K562 (cell line): ENCODE data around the gene RNF32. TPM values are rescaled to one million over a fixed set of nuclear protein-coding genes. Genes with fewer than 3 reads are reported as not detected.
A peak's percentile ranks its signal among the peaks of the same experiment; 100 is the strongest.

Source experiments
- ATF1 ChIP-seq, 2 experiments: fragments of 450-650 bp in 1 of 2; IDR thresholded peaks; 2 replicates each; pipeline ENCODE4 v1.6.1; 2016; ENCODE audit warnings: missing compliant biosample characterization in 1 of 2, missing genetic modification characterization in 1 of 2
- GTF2A2 ChIP-seq: IDR thresholded peaks from 2 replicates; pipeline ENCODE4 v1.6.1; 2016; ENCODE audit warnings: mild to moderate bottlenecking, missing genetic modification characterization, missing compliant biosample characterization
- HDAC8 ChIP-seq: fragments of 450-650 bp; IDR thresholded peaks from 2 replicates; pipeline ENCODE4 v1.6.1; 2016; ENCODE audit warnings: mild to moderate bottlenecking, missing genetic modification characterization, moderate library complexity, missing compliant biosample characterization
- HOMEZ ChIP-seq: fragments of 250-450 bp; sonication (Bioruptor Pico); IDR thresholded peaks from 2 replicates; pipeline ENCODE4 v1.4.0; 2020; ENCODE audit warnings: mild to moderate bottlenecking, moderate library complexity
- MEF2D ChIP-seq: conservative IDR thresholded peaks from 2 replicates; pipeline ENCODE4 v1.6.1; 2016; ENCODE audit warnings: low read depth, missing genetic modification characterization, missing compliant biosample characterization
- NBN ChIP-seq: fragments of 450-650 bp; IDR thresholded peaks from 2 replicates; pipeline ENCODE4 v1.6.1; 2016; ENCODE audit warnings: low read depth, mild to moderate bottlenecking
- NR2C1 ChIP-seq, 2 experiments: fragments of 450-650 bp; IDR thresholded peaks; 2 replicates each; pipeline ENCODE4 v1.6.1; 2017; ENCODE audit warnings: mild to moderate bottlenecking in 2 of 2, antibody characterized with exemption in 1 of 2, inconsistent platforms in 1 of 2, missing compliant biosample characterization in 1 of 2, missing genetic modification characterization in 1 of 2
- PBX2 ChIP-seq, 2 experiments: IDR thresholded peaks in 1 of 2; conservative IDR thresholded peaks in 1 of 2; 2 replicates each; pipeline ENCODE4 v1.6.1; 2016; ENCODE audit warnings: low read depth in 2 of 2, mild to moderate bottlenecking in 1 of 2, missing compliant biosample characterization in 1 of 2, missing genetic modification characterization in 1 of 2, moderate library complexity in 1 of 2
- POU5F1 ChIP-seq: fragments of 150-350 bp; IDR thresholded peaks from 2 replicates; pipeline ENCODE4 v1.6.1; 2014; ENCODE audit warnings: borderline replicate concordance, low read length, low read depth, mild to moderate bottlenecking; ENCODE audit not compliant: partially characterized antibody
- SRF ChIP-seq, 2 experiments: fragments of 250-450, 450-650 bp in 1 of 2; sonication (Bioruptor Pico) in 1 of 2; sonication (generic) in 1 of 2; formaldehyde crosslinking; IDR thresholded peaks; 2 replicates each; pipeline versions ENCODE4 v1.5.0 to v1.5.1; 2020 to 2022; ENCODE audit warnings: mild to moderate bottlenecking in 1 of 2, missing genetic modification reagents in 1 of 2
- TEAD1 ChIP-seq, 2 experiments: fragments of 450-650 bp in 1 of 2; sonication (generic) in 1 of 2; formaldehyde crosslinking; IDR thresholded peaks; 2 replicates each; pipeline versions ENCODE4 v1.4.0 to v1.8.0; 2020 to 2022; ENCODE audit warnings: mild to moderate bottlenecking in 2 of 2, missing genetic modification reagents in 1 of 2
- ZNF133 ChIP-seq: fragments of 250-450 bp; sonication (Bioruptor Pico); IDR thresholded peaks from 2 replicates; pipeline ENCODE4 v1.4.0; 2020; ENCODE audit warnings: mild to moderate bottlenecking
- ZNF146 ChIP-seq: IDR thresholded peaks from one replicate; pipeline ENCODE4 v1.6.1; 2018; ENCODE audit warnings: missing compliant biosample characterization; ENCODE audit not compliant: unreplicated experiment
- ZNF395 ChIP-seq: fragments of 200-800 bp; sonication (Bioruptor generic); IDR thresholded peaks from 2 replicates; pipeline ENCODE4 v1.6.1; 2017; ENCODE audit warnings: missing genetic modification characterization, missing compliant biosample characterization
- ZNF583 ChIP-seq: fragments of 250-450 bp; sonication (Bioruptor Pico); IDR thresholded peaks from 2 replicates; pipeline ENCODE4 v1.4.0; 2020
- polyA plus RNA-seq, 8 experiments: library from polyadenylated mRNA; depleted of rRNA in 4 of 8; stranded (reverse) in 5 of 8; unstranded in 3 of 8; fragments of >200 nt; fragmentation: Nextera tagmentation in 2 of 8; fragmentation: Illumina TruSeq in 1 of 8; extraction: Ambion mirVana in 2 of 8; extraction: Trizol in 1 of 8; gene quantifications; 2 replicates each; pipeline versions ENCODE4 v1.2.1 to v1.2.3, GENCODE V29; 2011 to 2014; ENCODE audit warnings: inconsistent platforms in 1 of 8, missing spikeins in 1 of 8
- total RNA-seq, 7 experiments: library from RNA; depleted of rRNA in 6 of 7; stranded (reverse); fragments of >200 nt in 6 of 7; fragmentation: Illumina TruSeq in 2 of 7; extraction: Trizol in 2 of 7; gene quantifications; 2 replicates each; pipeline versions ENCODE4 v1.2.1 to v1.2.3, GENCODE V29; 2011 to 2021; ENCODE audit warnings: low replicate concordance in 1 of 7
- TF ChIP-seq, protein P1 (sequence below): sonication (generic); formaldehyde crosslinking; IDR thresholded peaks from 2 replicates; pipeline ENCODE4 v1.8.1; 2023; ENCODE audit warnings: mild to moderate bottlenecking, missing genetic modification reagents, moderate library complexity
- TF ChIP-seq, protein P2 (sequence below), 2 experiments: fragments of 450-650 bp in 1 of 2; sonication (generic) in 1 of 2; formaldehyde crosslinking; conservative IDR thresholded peaks; 2 replicates each; pipeline versions ENCODE4 v1.4.0 to v1.8.1; 2020 to 2022; ENCODE audit warnings: mild to moderate bottlenecking in 1 of 2, missing genetic modification reagents in 1 of 2

The RNF32 gene
- total and polyA plus RNA-seq, 9 of the 15 experiments (the other 6 are each of a cell fraction or from before 2014, with no cell fraction given) = 2.6 to 7.0 (median 4.6) TPM

GRCh38 chr7:156620291-156620675 lies 20.3 kb upstream of the RNF32 start (continued):
- TF ChIP-seq ZNF395 (CRISPR knock-in tag) (peak; percentile 28; the same call in 1 of the 2 replicates), SRF (CRISPR knock-in tag; IDR thresholded peaks at IDR 0.05) (peak in 1 of 2 experiments; percentile 7; a peak in 1 of 4 replicates), ZNF146 (CRISPR knock-in tag) (no peak), GTF2A2 (tag) (peak; percentile 72; the same call in 1 of the 2 replicates), ZNF583 (CRISPR knock-in tag) (peak; percentile 79; the same call in 1 of the 2 replicates), PBX2 (CRISPR knock-in tag; IDR thresholded peaks at IDR 0.05; ENCODE audit: low read depth) (no peak), PBX2 (tag; conservative IDR thresholded peaks at IDR 0.05; ENCODE audit: low read depth) (peak; percentile 36; the same call in 1 of the 2 replicates), TEAD1 (CRISPR knock-in tag; IDR thresholded peaks at IDR 0.05) (peak in 1 of 2 experiments; percentile 58; a peak in 1 of 4 replicates), ATF1 (CRISPR knock-in tag; IDR thresholded peaks at IDR 0.05) (no peak), ATF1 (tag; IDR thresholded peaks at IDR 0.05) (0 out of 2 replicates have a peak, but pooled peaks have one; percentile 9), NBN (no peak), HOMEZ (CRISPR knock-in tag) (peak; percentile 66; the same call in 1 of the 2 replicates), HDAC8 (tag) (peak; percentile 67; the same call in 1 of the 2 replicates), MEF2D (peak; percentile 73; the same call in 1 of the 2 replicates), POU5F1 (no peak), ZNF133 (CRISPR knock-in tag) (0 out of 2 replicates have a peak, but pooled peaks have one; percentile 18), NR2C1 (IDR thresholded peaks at IDR 0.05) (no peak), NR2C1 (tag; IDR thresholded peaks at IDR 0.05) (peak; percentile 62; the same call in 1 of the 2 replicates)
- TF ChIP-seq, protein P1, sequence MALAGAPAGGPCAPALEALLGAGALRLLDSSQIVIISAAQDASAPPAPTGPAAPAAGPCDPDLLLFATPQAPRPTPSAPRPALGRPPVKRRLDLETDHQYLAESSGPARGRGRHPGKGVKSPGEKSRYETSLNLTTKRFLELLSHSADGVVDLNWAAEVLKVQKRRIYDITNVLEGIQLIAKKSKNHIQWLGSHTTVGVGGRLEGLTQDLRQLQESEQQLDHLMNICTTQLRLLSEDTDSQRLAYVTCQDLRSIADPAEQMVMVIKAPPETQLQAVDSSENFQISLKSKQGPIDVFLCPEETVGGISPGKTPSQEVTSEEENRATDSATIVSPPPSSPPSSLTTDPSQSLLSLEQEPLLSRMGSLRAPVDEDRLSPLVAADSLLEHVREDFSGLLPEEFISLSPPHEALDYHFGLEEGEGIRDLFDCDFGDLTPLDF (CRISPR knock-in tag) = no peak
- TF ChIP-seq, protein P2, sequence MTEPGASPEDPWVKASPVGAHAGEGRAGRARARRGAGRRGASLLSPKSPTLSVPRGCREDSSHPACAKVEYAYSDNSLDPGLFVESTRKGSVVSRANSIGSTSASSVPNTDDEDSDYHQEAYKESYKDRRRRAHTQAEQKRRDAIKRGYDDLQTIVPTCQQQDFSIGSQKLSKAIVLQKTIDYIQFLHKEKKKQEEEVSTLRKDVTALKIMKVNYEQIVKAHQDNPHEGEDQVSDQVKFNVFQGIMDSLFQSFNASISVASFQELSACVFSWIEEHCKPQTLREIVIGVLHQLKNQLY (CRISPR knock-in tag; conservative IDR thresholded peaks at IDR 0.05) = no peak
